Breast epithelium (tissue), 3 donors: ENCODE measurements around the gene EDEM2.
"Not testable (repeated sequence)": the region's sequence is repeated elsewhere in the genome, so short reads cannot be mapped to it uniquely, and the experiment has no call there.

ENCODE experiments used
- CTCF ChIP-seq, 3 donors: fragments of 450-650 bp; IDR thresholded peaks; one replicate each; pipeline ENCODE4 v1.5.1; 2016 to 2017; ENCODE audit warnings: antibody characterized with exemption in 3 of 3, mild to moderate bottlenecking in 3 of 3, moderate library complexity in 3 of 3
- POLR2A ChIP-seq: fragments of 450-650 bp; IDR thresholded peaks from one replicate; pipeline ENCODE4 v1.6.1; 2016; ENCODE audit warnings: antibody characterized with exemption, mild to moderate bottlenecking, moderate library complexity
- POLR2AphosphoS5 ChIP-seq, 3 donors: sonication (generic); formaldehyde crosslinking; IDR thresholded peaks; one replicate each; pipeline ENCODE4 v1.6.1; 2017; ENCODE audit warnings: antibody characterized with exemption in 3 of 3

GRCh38 chr20:35189223-35189622 lies 42.1 kb upstream of the EDEM2 start:
- TF ChIP-seq POLR2A; CTCF (IDR thresholded peaks at IDR 0.05); POLR2AphosphoS5 (IDR thresholded peaks at IDR 0.05): not testable (repeated sequence)
